MCF 10A (cell line): ENCODE data around the gene MRPL53. TPM values are rescaled to one million over a fixed set of nuclear protein-coding genes. Genes with fewer than 3 reads are reported as not detected.

ENCODE experiments used
- BruUV-seq: library from RNA; stranded (reverse); fragments of 400-500 nt; replicated peaks from 2 replicates; lab custom pipeline; 2021; lab: Mats Ljungman, UMichigan
- CTCF ChIA-PET: fragments of 300-600 bp; sonication (Branson Sonifier 250); formaldehyde crosslinking; extraction: SDS; loops from one replicate; lab custom pipeline; 2021; ENCODE audit warnings: antibody characterized with exemption, inconsistent platforms; lab: Yijun Ruan, JAX
- POLR2A ChIA-PET: fragments of 300-600, 350-650 bp; sonication (Branson Sonifier 250); formaldehyde crosslinking; extraction: SDS; loops from one replicate; lab custom pipeline; 2020; ENCODE audit warnings: antibody characterized with exemption, inconsistent platforms; lab: Yijun Ruan, JAX
- DNase-seq: peaks from one replicate; pipeline ENCODE4 v3.0.0-alpha.2; 2018; ENCODE audit not compliant: unreplicated experiment
- H3K27ac Mint-ChIP-seq: one replicate; pipeline ENCODE4 v1.8.0; 2022; ENCODE audit warnings: mild to moderate bottlenecking, low read depth, mixed read lengths; ENCODE audit not compliant: unreplicated experiment
- H3K27me3 Mint-ChIP-seq: one replicate; pipeline ENCODE4 v1.8.0; 2022; ENCODE audit warnings: mixed read lengths; ENCODE audit not compliant: insufficient read depth, unreplicated experiment
- H3K36me3 Mint-ChIP-seq: one replicate; pipeline ENCODE4 v1.8.0; 2022; ENCODE audit warnings: mild to moderate bottlenecking, moderate library complexity, mixed read lengths; ENCODE audit not compliant: insufficient read depth, unreplicated experiment
- H3K4me1 Mint-ChIP-seq: one replicate; pipeline ENCODE4 v1.8.0; 2022; ENCODE audit warnings: mixed read lengths; ENCODE audit not compliant: insufficient read depth, unreplicated experiment
- H3K4me3 Mint-ChIP-seq: one replicate; pipeline ENCODE4 v1.8.0; 2022; ENCODE audit warnings: mild to moderate bottlenecking, moderate library complexity, mixed read lengths; ENCODE audit not compliant: unreplicated experiment
- H3K9me3 Mint-ChIP-seq: one replicate; pipeline ENCODE4 v1.8.0; 2022; ENCODE audit warnings: mixed read lengths; ENCODE audit not compliant: unreplicated experiment
- intact Hi-C: fragments of 100-400 bp; cut with micrococcal nuclease; formaldehyde crosslinking; loops from 2 replicates; pipeline ENCODE4 v1.14.1; 2022
- total RNA-seq: library from RNA; stranded (reverse); gene quantifications from 2 replicates; pipeline ENCODE4 v1.2.3, GENCODE V29; 2022
- TF ChIP-seq, protein P1 (sequence below): fragments of 200-600 bp; IDR thresholded peaks from one replicate; pipeline ENCODE4 v1.8.0; 2022; ENCODE audit warnings: antibody characterized with exemption, mild to moderate bottlenecking; ENCODE audit not compliant: unreplicated experiment

The MRPL53 gene
- total RNA-seq, 1 experiment from 2014 or later = 123 TPM

DNA sequence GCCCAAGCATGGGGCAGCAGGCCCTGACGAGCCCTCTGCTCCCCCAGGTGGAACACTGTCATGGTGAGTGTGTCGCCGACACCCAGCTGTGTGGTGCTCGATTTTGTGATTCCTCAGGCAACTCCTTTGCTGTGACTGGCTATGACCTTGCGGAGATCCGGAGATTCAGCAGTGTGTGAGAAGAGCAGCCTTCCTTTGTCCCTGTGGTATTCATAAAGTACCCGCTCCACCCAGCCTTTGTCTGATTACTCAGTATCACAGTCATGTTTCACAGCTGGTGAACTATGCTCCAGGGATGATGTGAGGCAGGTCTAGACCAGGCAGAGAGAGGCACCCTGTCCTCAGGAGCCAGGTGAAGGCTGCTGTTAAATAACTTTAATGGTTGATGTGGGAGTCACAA, 47.0 kb downstream of the MRPL53 start:
- Mint-ChIP-seq H3K27ac (peak overlapping the region; percentile 1), H3K27me3 (no peaks in the 10 kb centered on the region), H3K4me3 (no peak overlapping the region), H3K4me1 (peaks cover 28% of the 10 kb centered on the region), H3K36me3 (peaks cover 72% of the 10 kb centered on the region), H3K9me3 (no peaks in the 10 kb centered on the region)
- DNase-seq = no peak
- CTCF ChIA-PET = no interaction called here
- POLR2A ChIA-PET = interaction anchor here (0.6 to 4.8 kb wide), 5 partner anchors 11 to 39 kb away, joined by 3 to 38 read pairs (median 7); partner anchors contain the start of genes INO80B and RTKN
- no TSS peak for BruUV-seq
- intact Hi-C loops = no loop called here
- TF ChIP-seq, protein P1, sequence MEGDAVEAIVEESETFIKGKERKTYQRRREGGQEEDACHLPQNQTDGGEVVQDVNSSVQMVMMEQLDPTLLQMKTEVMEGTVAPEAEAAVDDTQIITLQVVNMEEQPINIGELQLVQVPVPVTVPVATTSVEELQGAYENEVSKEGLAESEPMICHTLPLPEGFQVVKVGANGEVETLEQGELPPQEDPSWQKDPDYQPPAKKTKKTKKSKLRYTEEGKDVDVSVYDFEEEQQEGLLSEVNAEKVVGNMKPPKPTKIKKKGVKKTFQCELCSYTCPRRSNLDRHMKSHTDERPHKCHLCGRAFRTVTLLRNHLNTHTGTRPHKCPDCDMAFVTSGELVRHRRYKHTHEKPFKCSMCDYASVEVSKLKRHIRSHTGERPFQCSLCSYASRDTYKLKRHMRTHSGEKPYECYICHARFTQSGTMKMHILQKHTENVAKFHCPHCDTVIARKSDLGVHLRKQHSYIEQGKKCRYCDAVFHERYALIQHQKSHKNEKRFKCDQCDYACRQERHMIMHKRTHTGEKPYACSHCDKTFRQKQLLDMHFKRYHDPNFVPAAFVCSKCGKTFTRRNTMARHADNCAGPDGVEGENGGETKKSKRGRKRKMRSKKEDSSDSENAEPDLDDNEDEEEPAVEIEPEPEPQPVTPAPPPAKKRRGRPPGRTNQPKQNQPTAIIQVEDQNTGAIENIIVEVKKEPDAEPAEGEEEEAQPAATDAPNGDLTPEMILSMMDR = no peak

DNA sequence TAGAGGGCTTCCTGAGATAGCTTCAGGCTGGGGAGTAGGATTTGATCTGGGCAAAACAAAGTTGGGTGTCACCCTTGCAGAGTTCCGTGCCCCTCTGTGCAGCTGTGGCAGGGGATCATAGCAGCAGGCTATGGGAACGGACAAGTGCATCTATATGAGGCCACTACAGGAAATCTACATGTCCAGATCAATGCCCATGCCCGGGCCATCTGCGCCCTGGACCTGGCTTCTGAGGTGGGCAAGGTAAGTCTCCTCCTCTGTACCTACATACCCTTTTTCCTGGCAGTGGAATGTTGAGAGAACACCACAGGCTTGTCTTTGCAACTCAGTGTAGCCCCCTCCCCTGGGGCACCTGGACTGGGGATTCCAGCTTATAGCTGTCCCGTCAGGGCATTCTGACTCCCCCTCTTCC, 47.5 kb downstream of the MRPL53 start:
- CTCF ChIA-PET = no interaction called here
- POLR2A ChIA-PET = interaction anchor here (1.8 to 4.8 kb wide), 3 partner anchors 14 to 33 kb away, joined by 7 to 38 read pairs (median 7); partner anchors contain the start of genes INO80B and RTKN
- Mint-ChIP-seq H3K36me3 (peaks cover 67% of the 10 kb centered on the region), H3K9me3 (no peaks in the 10 kb centered on the region), H3K4me1 (peaks cover 33% of the 10 kb centered on the region), H3K27ac (peak overlapping the region; percentile 1), H3K27me3 (no peaks in the 10 kb centered on the region), H3K4me3 (no peak overlapping the region)
- intact Hi-C loops = no loop called here
- BruUV-seq = no TSS peak
- TF ChIP-seq, protein P1 = no peak
- no peak for DNase-seq

DNA sequence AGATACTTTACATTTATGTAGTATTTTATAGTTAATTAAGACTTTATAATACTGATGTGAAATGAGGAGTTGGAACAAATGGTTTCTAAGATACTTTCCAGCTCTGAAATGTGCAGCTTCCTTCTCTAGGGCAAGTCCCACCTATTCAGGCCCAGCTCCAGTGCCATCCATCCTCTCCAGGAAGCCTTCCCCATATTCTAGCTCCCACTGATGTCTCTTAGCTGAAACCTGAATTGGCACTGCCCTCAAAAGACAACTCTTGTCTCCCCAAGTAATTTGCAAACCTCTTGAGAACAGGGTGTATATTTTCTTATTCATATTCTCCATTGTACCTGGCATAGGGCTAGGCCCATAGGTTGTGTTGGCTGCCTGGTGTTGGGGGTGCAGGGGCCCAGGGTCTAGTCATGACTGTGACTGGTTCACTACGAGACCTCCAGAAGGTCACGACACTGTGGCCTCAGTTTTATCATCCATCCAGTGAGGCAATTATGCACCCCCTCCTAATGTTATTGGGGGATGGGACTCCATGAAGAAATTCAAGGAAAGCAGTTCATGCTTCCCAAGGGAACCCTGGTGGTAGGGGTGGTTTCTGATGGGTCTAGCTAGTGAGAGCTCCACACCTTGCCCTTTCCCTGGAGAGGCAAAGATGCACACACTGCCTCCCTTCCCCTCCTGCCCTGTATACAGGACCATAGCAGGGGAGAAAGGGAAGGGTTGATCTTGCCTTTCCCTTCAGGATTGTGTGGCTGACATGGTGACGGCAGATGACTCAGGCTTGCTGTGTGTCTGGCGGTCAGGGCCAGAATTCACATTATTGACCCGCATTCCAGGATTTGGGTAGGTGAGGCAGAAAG, 48.1 kb downstream of the MRPL53 start:
- intact Hi-C loops = no loop called here
- peaks cover 60% of the 10 kb centered on the region for H3K36me3 Mint-ChIP-seq
- no TSS peak for BruUV-seq
- ChIA-PET POLR2A (interaction anchor here (0.7 to 4.8 kb wide), 4 partner anchors 15 to 34 kb away, joined by 4 to 38 read pairs (median 7); partner anchors contain the start of genes INO80B, RTKN and WBP1), CTCF (interaction anchor here (0.7 to 0.9 kb wide), 2 partner anchors 32 to 600 kb away, joined by 3 read pairs; no protein-coding TSS in a partner anchor)
- DNase-seq = no peak
- no peak overlapping the region for H3K4me3 Mint-ChIP-seq
- H3K27me3 Mint-ChIP-seq = no peaks in the 10 kb centered on the region
- no peaks in the 10 kb centered on the region for H3K9me3 Mint-ChIP-seq
- H3K27ac Mint-ChIP-seq = no peak overlapping the region
- TF ChIP-seq, protein P1 = no peak
- peaks cover 33% of the 10 kb centered on the region for H3K4me1 Mint-ChIP-seq
